ENCODE data around the gene PXMP4. TPM values are rescaled to one million over a fixed set of nuclear protein-coding genes. Genes with fewer than 3 reads are reported as not detected.
A peak's percentile ranks its signal among the peaks of the same experiment; 100 is the strongest.

Gene PXMP4
- total RNA-seq, 1 experiment from 2014 or later, result 5.7 TPM

- Histone ChIP-seq H3K56ac (ENCODE audit: insufficient read length, low read depth, low read length) (no peak overlapping the region), H3K27ac (ENCODE audit: insufficient read length, low read depth, low read length) (no peak overlapping the region), H4K5ac (ENCODE audit: insufficient read length, low read depth, low read length) (no peak overlapping the region), H3K18ac (ENCODE audit: insufficient read length, low read depth, low read length) (no peak overlapping the region), H2BK15ac (ENCODE audit: low read depth, low read length) (no peak overlapping the region), H2AK5ac (ENCODE audit: insufficient read length, low read length) (no peak overlapping the region), H3K4ac (ENCODE audit: low read depth, low read length) (no peak overlapping the region), H3K14ac (ENCODE audit: insufficient read depth, low read length) (0 out of 2 replicates have a peak overlapping the region, but pooled peaks have one; percentile 44), H3T11ph (ENCODE audit: low read length) (no peak overlapping the region), H2BK5ac (ENCODE audit: insufficient read length, low read length) (no peak overlapping the region), H3K79me2 (ENCODE audit: insufficient read depth, low read length) (no peaks in the 10 kb centered on the region), H4K8ac (replicated peaks; ENCODE audit: insufficient read length, low read depth, low read length) (no peak overlapping the region), H4K91ac (ENCODE audit: insufficient read length, low read depth, low read length) (no peak overlapping the region), H2BK20ac (ENCODE audit: low read depth, low read length, poor library complexity, severe bottlenecking) (no peak overlapping the region), H4K20me1 (ENCODE audit: control insufficient read depth, insufficient read depth, insufficient read length) (no peaks in the 10 kb centered on the region), H3K27me3 (ENCODE audit: insufficient read depth, low read length) (no peaks in the 10 kb centered on the region), H2BK120ac (ENCODE audit: low read depth, low read length, poor library complexity, severe bottlenecking) (no peak overlapping the region), H3K4me2 (ENCODE audit: insufficient read depth, insufficient read length, low read length) (peak overlapping the region; percentile 67), H3K9ac (ENCODE audit: extremely low read depth, insufficient read length, low read length) (no peak overlapping the region), H2AFZ (ENCODE audit: low read length) (no peak overlapping the region), H3K9me3 (ENCODE audit: control insufficient read depth, low read depth, low read length) (no peaks in the 10 kb centered on the region), H2BK12ac (ENCODE audit: insufficient read length, low read depth, low read length) (no peak overlapping the region), H3K23ac (ENCODE audit: insufficient read length, low read depth, low read length) (no peak overlapping the region), H3K4me1 (ENCODE audit: insufficient read depth, low read length) (peaks cover 4% of the 10 kb centered on the region; the same call in 1 of the 2 replicates), H3K23me2 (ENCODE audit: insufficient read length, low read depth, low read length, poor library complexity, severe bottlenecking) (peaks cover 21% of the 10 kb centered on the region), H3K79me1 (ENCODE audit: insufficient read depth, low read depth, low read length, poor library complexity, severe bottlenecking) (no peaks in the 10 kb centered on the region)
- peaks cover 36 to 61% (median 52%) of the 10 kb centered on the region in 3 experiments; a peak in 6 of 7 replicates for H3K36me3 Mint-ChIP-seq (ENCODE audit: insufficient read depth in 1 of 3, low read depth in 3 of 3)
- H3K9me3 Mint-ChIP-seq, result no peaks in the 10 kb centered on the region; a peak in 1 of 5 replicates
- peak overlapping the region in 2 of 3 experiments; percentile 72 to 95; a peak in 3 of 7 replicates for H3K27ac Mint-ChIP-seq
- DNase-seq, result no peak
- TF ChIP-seq, protein P1, sequence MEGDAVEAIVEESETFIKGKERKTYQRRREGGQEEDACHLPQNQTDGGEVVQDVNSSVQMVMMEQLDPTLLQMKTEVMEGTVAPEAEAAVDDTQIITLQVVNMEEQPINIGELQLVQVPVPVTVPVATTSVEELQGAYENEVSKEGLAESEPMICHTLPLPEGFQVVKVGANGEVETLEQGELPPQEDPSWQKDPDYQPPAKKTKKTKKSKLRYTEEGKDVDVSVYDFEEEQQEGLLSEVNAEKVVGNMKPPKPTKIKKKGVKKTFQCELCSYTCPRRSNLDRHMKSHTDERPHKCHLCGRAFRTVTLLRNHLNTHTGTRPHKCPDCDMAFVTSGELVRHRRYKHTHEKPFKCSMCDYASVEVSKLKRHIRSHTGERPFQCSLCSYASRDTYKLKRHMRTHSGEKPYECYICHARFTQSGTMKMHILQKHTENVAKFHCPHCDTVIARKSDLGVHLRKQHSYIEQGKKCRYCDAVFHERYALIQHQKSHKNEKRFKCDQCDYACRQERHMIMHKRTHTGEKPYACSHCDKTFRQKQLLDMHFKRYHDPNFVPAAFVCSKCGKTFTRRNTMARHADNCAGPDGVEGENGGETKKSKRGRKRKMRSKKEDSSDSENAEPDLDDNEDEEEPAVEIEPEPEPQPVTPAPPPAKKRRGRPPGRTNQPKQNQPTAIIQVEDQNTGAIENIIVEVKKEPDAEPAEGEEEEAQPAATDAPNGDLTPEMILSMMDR (conservative IDR thresholded peaks at IDR 0.05), result no peak
- no CpG with 5 or more reads among the region's 4 CpGs for WGBS (ENCODE audit: extremely low coverage, insufficient read length, low lambda C conversion rate)
- peak overlapping the region; percentile 87 to 90 for H3K4me3 Mint-ChIP-seq
- H3K4me1 Mint-ChIP-seq, result peaks cover 30% of the 10 kb centered on the region in 2 experiments
- H3K27me3 Mint-ChIP-seq (ENCODE audit: low read depth), result peaks cover 2% of the 10 kb centered on the region
Observed at GRCh38 chr20:33673114-33673409, 47.0 kb downstream of the PXMP4 start.
